GM21390 (cell line): ENCODE results near the gene ACKR4.
"Not testable (repeated sequence)": the region's sequence is repeated elsewhere in the genome, so short reads cannot be mapped to it uniquely, and the experiment has no call there.

Experiments
- ATAC-seq: cut with Tn5 transposase; IDR thresholded peaks from one replicate; pipeline ENCODE4 v1.9.1; 2021; ENCODE audit not compliant: unreplicated experiment

Gene ACKR4

DNA sequence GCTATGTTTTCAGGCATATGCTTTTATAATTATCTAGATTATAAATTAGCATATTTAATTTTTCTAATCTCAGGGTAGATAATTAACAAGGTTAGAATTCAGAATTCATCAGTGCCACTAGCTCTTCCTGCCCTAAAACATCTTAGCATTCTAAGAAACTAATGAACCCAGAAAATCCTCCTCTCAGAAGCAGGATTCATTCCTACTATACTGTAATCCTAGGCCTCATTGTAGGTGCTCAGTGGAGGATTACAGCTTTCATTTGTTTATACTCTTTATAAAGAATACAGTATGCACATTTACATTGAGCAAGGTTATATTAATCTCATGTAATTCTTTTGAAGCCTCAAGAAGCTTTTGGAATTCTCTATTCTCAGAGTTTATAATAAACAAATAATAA lies 41.6 kb downstream of the ACKR4 start:
- no peak for ATAC-seq

DNA sequence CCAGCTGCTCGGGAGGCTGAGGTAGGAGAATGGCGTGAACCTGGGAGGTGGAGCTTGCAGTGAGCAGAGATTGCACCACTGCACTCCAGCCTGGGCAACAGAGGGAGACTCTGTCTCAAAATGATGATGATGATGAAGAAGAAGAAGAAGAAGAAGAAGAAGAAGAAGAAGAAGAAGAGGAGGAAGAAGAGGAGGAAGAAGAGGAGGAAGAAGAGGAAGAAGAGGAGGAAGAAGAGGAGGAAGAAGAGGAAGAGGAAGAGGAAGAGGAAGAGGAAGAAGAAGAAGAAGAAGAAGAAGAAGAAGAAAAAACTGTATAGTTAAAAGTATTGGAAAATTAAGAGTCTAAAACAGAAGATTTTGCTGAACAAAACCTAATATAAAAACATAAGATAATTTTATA lies 44.4 kb downstream of the ACKR4 start:
- ATAC-seq = not testable (repeated sequence)

DNA sequence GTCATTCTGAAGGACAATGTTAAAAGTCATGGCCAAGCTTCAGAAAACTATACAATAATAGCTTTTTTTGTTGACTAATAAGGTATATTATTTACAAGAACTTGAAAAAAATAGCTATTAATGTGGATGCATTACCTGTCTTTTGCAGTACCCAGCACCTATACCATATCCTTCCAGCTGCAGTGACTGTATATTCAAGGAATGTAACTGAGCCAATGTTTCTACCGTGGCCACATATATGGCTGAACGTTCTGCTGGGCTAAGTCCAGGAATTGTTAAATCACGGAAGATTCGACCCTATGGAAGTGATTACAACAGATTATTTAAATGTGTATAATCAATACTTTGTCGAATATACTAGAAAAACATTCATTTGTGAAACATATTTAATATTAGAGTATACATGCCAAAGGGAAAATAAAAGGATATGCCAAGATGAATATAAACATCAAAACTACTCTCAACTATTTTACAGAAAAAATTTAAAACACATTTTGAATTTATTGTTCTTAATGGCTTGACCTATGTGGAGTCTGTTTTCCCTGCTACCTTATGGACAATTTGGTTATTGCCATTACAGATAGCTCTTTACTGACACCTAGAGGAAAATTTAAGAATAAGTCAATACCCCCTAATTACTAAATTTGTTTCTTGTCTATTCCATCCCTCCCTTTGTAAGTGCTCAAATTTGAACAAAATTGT lies 44.9 kb downstream of the ACKR4 start:
- ATAC-seq = no peak

DNA sequence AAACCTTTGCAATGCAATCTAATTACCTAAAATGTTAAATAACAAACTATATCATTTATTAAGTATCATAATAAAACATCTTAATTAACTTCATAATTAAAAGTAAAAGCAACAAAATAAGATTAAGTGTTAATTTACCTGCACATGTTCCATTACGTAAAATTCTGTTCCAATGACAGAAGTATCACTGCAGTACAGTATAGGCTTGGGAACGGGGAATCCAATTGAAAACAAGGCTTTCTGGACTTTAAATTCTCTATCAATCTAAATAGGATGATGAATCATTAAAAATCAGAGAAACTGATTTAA lies 45.4 kb downstream of the ACKR4 start:
- ATAC-seq = no peak

DNA sequence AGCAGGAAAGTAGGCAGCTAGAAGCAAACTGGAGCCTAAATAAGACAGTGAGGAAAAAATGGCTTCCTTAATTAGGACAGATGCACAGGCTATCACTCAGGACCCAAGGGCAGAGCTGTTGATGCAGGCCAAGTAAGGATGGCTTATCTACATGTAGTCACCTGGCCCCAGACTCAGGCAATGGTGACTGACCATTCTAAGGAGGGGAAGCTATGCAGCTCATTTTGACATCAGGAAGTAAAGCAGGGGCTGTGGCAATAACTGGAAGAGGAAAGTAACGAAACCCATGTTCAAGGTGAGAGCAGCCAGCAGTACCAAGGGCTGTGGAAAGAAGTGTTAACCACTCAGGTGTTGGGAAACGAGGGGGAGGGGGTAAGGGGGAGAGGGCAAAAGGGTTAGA lies 46.3 kb downstream of the ACKR4 start:
- no peak for ATAC-seq

DNA sequence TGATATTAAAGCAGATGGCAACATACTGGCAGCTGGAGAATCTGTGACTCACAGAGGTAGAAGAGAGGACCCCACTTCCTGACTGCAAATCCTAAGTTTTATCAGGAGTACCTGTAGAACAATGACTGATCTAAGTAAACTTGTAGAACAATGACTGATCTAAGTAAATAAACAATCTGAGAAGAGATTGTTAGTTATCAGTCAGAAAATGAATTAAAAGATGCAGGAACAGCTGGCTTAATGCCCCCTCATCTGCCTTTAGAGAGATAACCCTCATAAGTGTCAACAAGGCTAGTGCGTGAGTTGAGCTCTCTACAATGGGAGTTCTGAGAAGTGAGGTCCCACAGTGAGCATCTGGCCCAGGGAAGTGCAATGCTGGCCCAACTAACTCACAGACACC lies 48.0 kb downstream of the ACKR4 start:
- ATAC-seq = no peak

DNA sequence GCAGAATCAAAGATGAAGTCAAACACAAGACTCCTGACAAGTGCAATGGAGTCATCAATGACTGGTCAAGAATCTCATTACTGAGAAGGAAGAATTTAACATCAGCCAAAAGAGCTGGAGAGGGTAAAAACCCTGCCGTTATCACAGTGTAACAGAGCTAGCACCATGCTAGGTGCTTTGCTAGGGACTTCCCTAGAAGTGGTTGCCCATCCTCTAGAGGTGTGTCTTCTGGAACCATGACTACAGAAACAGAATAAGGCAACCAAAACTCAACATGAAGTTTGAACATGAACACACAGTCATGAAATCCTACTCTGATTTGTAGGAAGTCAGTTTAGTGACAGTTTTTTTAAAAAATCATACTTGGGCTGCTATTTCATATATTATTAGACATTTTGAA lies 53.1 kb downstream of the ACKR4 start:
- no peak for ATAC-seq
